ENCODE results near the gene DDX21.
"Not testable (repeated sequence)": the region's sequence is repeated elsewhere in the genome, so short reads cannot be mapped to it uniquely, and the experiment has no call there.

Gene DDX21

GRCh38 chr10:68955832-68956532, at the start of gene DDX21:
Gene DDX21, plus strand, starts transcription at chr10:68956170. Its CDS starts 56 bp downstream, at chr10:68956226.
- peak; percentile 88 for DNase-seq (ENCODE audit: low spot score)
- Mint-ChIP-seq H3K9me3 (no peaks in the 10 kb centered on the region), H3K27me3 (ENCODE audit: low read depth) (no peaks in the 10 kb centered on the region), H3K4me1 (ENCODE audit: low read depth) (peaks cover 21% of the 10 kb centered on the region), H3K27ac (peak within 1 kb of the TSS; percentile 99), H3K4me3 (peak within 1 kb of the TSS; percentile 96), H3K36me3 (ENCODE audit: low read depth) (peaks cover 35% of the 10 kb centered on the region)

- Mint-ChIP-seq H3K4me3 (no peak overlapping the region), H3K4me1 (ENCODE audit: low read depth) (peaks cover 5% of the 10 kb centered on the region), H3K27ac (no peak overlapping the region), H3K9me3 (no peaks in the 10 kb centered on the region), H3K27me3 (ENCODE audit: low read depth) (no peaks in the 10 kb centered on the region), H3K36me3 (ENCODE audit: low read depth) (peaks cover 32% of the 10 kb centered on the region)
- DNase-seq (ENCODE audit: low spot score): no peak
Observed at GRCh38 chr10:68924593-68924992, 31.4 kb upstream of the DDX21 start.

GRCh38 chr10:68925489-68925888, 30.5 kb upstream of the DDX21 start:
- peaks cover 33% of the 10 kb centered on the region for H3K36me3 Mint-ChIP-seq (ENCODE audit: low read depth)
- no peaks in the 10 kb centered on the region for H3K9me3 Mint-ChIP-seq
- H3K27me3 Mint-ChIP-seq (ENCODE audit: low read depth): no peaks in the 10 kb centered on the region
- H3K4me3 Mint-ChIP-seq: no peak overlapping the region
- no peak overlapping the region for H3K27ac Mint-ChIP-seq
- no peak for DNase-seq (ENCODE audit: low spot score)
- peaks cover 5% of the 10 kb centered on the region for H3K4me1 Mint-ChIP-seq (ENCODE audit: low read depth)

DNA sequence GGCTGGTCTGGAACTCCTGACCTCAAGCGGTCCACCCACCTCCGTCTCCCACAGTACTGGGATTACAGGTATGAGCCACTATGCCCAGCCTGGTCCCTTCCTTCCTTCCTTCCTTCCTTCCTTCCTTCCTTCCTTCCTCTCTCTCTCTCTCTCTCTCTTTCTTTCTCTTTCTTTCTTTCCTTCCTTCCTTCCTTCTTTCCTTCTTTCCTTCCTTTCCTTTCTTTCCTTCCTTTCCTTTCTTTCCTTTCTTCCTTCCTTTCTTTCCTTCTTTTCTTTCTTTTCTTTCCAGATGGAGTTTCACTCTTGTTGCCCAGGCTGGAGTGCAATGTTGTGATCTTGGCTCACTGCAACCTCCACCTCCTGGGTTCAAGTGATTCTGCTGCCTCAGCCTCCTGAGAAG, 26.8 kb upstream of the DDX21 start:
- H3K9me3 Mint-ChIP-seq; DNase-seq (ENCODE audit: low spot score); H3K27ac Mint-ChIP-seq; H3K4me3 Mint-ChIP-seq; H3K27me3 Mint-ChIP-seq (ENCODE audit: low read depth); H3K4me1 Mint-ChIP-seq (ENCODE audit: low read depth): not testable (repeated sequence)
- H3K36me3 Mint-ChIP-seq (ENCODE audit: low read depth): peaks cover 36% of the 10 kb centered on the region

DNA sequence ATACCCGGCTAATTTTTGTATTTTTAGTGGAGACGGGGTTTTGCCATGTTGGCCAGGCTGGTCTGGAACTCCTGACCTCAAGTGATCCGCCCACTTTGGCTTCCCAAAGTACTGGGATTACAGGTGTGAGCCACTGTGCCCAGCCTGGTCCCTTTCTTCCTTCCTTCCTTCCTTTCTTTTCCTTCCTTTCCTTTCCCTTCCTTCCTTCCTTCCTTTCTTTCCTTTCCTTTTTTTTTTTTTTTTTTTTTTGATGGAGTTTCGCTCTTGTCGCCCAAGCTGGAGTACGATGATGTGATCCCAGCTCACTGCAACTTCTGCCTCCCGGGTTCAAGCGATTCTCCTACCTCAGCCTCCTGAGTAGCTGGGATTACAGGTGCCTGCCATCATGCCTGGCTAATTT, 26.1 kb upstream of the DDX21 start:
- not testable (repeated sequence) for H3K27me3 Mint-ChIP-seq (ENCODE audit: low read depth); H3K9me3 Mint-ChIP-seq; DNase-seq (ENCODE audit: low spot score); H3K4me1 Mint-ChIP-seq (ENCODE audit: low read depth); H3K27ac Mint-ChIP-seq; H3K4me3 Mint-ChIP-seq
- H3K36me3 Mint-ChIP-seq (ENCODE audit: low read depth): peaks cover 34% of the 10 kb centered on the region

DNA sequence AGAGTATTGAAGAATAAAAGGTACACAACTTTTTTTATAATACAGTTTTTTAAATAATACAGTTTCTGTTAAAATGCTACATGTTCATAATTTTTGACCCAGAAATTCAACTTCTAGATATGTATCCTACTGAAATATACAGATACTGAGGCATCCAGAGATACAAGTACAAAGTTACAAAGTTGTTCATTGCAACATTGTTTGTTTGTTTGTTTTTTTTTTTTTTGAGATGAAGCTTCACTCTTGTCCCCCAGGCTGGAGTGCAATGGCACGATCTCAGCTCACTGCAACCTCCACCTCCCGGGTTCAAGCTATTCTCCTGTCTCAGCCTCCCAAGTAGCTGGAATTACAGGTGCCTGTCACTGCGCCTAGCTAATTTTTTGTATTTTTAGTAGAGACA, 23.1 kb upstream of the DDX21 start:
- peaks cover 14% of the 10 kb centered on the region for H3K4me1 Mint-ChIP-seq (ENCODE audit: low read depth)
- not testable (repeated sequence) for H3K27ac Mint-ChIP-seq; H3K4me3 Mint-ChIP-seq; H3K27me3 Mint-ChIP-seq (ENCODE audit: low read depth); DNase-seq (ENCODE audit: low spot score); H3K9me3 Mint-ChIP-seq
- peaks cover 44% of the 10 kb centered on the region for H3K36me3 Mint-ChIP-seq (ENCODE audit: low read depth)

DNA sequence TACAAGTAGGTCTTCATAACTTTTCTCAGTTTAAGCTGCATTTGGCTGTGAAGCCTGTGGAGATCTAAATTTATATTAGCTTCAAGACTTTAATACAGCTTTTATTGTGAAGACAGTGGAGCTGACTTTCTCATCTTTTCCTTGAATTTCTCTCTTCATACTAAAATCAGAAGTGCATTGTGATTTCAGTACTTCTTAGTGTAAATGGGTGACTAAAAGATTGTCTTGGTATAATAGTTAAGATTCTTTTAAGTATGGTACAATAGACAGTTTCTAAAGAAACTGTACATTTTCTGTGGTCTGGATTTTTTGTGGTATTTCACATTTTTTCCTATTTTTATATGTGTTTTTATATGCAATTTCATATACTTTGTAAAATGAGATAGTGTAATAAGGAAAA, 21.0 kb upstream of the DDX21 start:
- Mint-ChIP-seq H3K27me3 (ENCODE audit: low read depth) (no peaks in the 10 kb centered on the region), H3K27ac (no peak overlapping the region), H3K4me1 (ENCODE audit: low read depth) (peaks cover 14% of the 10 kb centered on the region), H3K4me3 (no peak overlapping the region), H3K36me3 (ENCODE audit: low read depth) (peaks cover 44% of the 10 kb centered on the region), H3K9me3 (no peaks in the 10 kb centered on the region)
- no peak for DNase-seq (ENCODE audit: low spot score)

- Mint-ChIP-seq H3K27me3 (ENCODE audit: low read depth) (no peaks in the 10 kb centered on the region), H3K4me1 (ENCODE audit: low read depth) (peaks cover 12% of the 10 kb centered on the region), H3K4me3 (no peak overlapping the region), H3K27ac (no peak overlapping the region), H3K36me3 (ENCODE audit: low read depth) (peaks cover 34% of the 10 kb centered on the region), H3K9me3 (no peaks in the 10 kb centered on the region)
- DNase-seq (ENCODE audit: low spot score): no peak
Observed at GRCh38 chr10:68938117-68938516, 17.9 kb upstream of the DDX21 start.

DNA sequence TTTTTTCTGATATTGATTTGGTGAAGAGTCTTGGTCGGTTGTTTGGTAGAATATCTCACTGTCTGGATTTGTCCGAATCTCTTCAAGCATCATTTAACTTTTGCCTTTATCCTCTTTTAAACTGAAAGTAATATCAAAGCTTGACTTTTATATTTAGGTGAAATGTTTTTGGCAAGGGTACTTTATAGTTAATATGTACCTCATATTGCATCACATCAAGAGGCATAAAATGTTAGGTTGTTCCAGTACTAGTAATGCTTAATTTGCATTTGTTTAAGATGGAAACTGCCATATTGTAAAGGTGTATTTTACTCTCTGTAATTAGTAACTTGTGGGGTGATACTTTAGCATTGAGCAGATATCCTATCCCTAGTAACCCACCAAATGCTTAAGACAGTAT, 17.1 kb upstream of the DDX21 start:
- Mint-ChIP-seq H3K27me3 (ENCODE audit: low read depth) (no peaks in the 10 kb centered on the region), H3K27ac (no peak overlapping the region), H3K36me3 (ENCODE audit: low read depth) (peaks cover 34% of the 10 kb centered on the region), H3K4me1 (ENCODE audit: low read depth) (peaks cover 12% of the 10 kb centered on the region), H3K9me3 (no peaks in the 10 kb centered on the region), H3K4me3 (no peak overlapping the region)
- DNase-seq (ENCODE audit: low spot score): no peak

GRCh38 chr10:68940917-68941316, 15.1 kb upstream of the DDX21 start:
- H3K27me3 Mint-ChIP-seq (ENCODE audit: low read depth); H3K4me1 Mint-ChIP-seq (ENCODE audit: low read depth); H3K9me3 Mint-ChIP-seq; DNase-seq (ENCODE audit: low spot score); H3K27ac Mint-ChIP-seq; H3K4me3 Mint-ChIP-seq: not testable (repeated sequence)
- H3K36me3 Mint-ChIP-seq (ENCODE audit: low read depth): peaks cover 32% of the 10 kb centered on the region

DNA sequence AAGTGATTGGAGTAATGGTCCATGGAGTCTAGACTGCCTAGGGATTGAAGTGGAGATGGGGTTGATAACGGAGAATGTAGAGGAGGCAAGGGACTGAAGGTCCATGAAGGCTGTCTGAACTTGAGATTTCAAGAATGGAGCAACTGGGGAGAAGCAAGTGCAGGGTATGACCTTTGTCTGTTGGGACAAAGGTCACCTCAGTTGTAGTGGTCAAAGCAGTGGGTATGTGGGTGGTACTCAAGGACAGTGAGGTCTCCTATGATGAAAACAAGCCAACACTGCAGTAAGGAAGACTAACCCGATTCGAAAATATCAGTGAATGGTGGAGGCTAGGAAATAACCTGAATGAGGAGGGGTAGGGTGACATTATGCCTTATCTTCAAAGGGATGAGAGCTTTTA, 5.4 kb upstream of the DDX21 start:
- Mint-ChIP-seq H3K4me3 (no peak overlapping the region), H3K27me3 (ENCODE audit: low read depth) (no peaks in the 10 kb centered on the region), H3K9me3 (no peaks in the 10 kb centered on the region), H3K27ac (no peak overlapping the region), H3K4me1 (ENCODE audit: low read depth) (no peaks in the 10 kb centered on the region), H3K36me3 (ENCODE audit: low read depth) (peaks cover 25% of the 10 kb centered on the region)
- no peak for DNase-seq (ENCODE audit: low spot score)

GRCh38 chr10:68954904-68955303, 1.1 kb upstream of the DDX21 start:
- Mint-ChIP-seq H3K4me3 (peak overlapping the region; percentile 65), H3K9me3 (no peaks in the 10 kb centered on the region), H3K27ac (peak overlapping the region; percentile 72), H3K4me1 (ENCODE audit: low read depth) (peaks cover 18% of the 10 kb centered on the region), H3K27me3 (ENCODE audit: low read depth) (no peaks in the 10 kb centered on the region), H3K36me3 (ENCODE audit: low read depth) (peaks cover 29% of the 10 kb centered on the region)
- no peak for DNase-seq (ENCODE audit: low spot score)

DNA sequence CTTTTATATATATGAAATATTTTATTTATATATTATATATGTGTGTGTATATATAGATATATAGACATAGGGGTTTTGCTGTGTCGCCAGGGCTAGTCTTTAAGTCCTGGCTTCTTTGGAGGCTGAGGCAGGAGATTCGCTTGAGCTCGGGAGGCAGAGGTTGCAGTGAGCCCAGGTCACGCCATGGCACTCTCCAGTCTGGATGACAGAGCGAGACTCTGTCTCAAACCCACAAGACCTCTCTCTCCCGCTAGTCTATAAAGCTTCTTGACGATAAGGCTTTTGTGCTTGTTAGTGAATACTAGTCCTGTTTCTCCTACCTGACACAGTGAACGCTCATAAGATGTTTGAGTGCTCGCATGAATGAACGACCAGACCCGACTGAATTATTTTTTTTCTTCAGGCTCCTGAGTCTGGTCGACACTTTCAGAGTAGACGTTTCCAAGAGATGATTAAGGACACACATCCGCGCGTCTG, 577 bp upstream of the DDX21 start:
- Mint-ChIP-seq H3K4me3 (peak overlapping the region; percentile 96), H3K4me1 (ENCODE audit: low read depth) (peaks cover 21% of the 10 kb centered on the region), H3K9me3 (no peaks in the 10 kb centered on the region), H3K27ac (peak overlapping the region; percentile 99), H3K27me3 (ENCODE audit: low read depth) (no peaks in the 10 kb centered on the region), H3K36me3 (ENCODE audit: low read depth) (peaks cover 31% of the 10 kb centered on the region)
- DNase-seq (ENCODE audit: low spot score): no peak

GRCh38 chr10:68957284-68957615, 1.3 kb downstream of the DDX21 start:
- Mint-ChIP-seq H3K4me1 (ENCODE audit: low read depth) (peaks cover 27% of the 10 kb centered on the region), H3K36me3 (ENCODE audit: low read depth) (peaks cover 44% of the 10 kb centered on the region)

DNA sequence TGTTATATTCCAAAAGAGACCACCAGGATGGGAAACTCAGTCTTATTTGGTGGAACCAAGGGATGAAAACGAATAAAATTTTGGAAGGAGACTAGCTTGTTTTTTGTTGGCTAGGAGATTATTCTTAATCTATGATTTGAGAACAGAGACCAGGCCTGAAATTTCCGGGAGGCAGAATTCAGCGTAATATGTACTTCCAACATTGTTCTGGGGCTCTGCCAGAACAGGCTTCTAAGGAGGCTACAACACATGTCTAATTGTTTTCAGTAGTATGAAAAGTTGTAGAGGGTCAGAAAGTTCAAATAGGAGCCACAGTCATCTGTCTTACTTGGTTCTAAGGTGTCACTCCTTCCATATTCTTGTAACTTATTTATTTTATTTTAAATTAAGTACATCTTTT, 1.7 kb downstream of the DDX21 start:
- Mint-ChIP-seq H3K27me3 (ENCODE audit: low read depth) (no peaks in the 10 kb centered on the region), H3K4me3 (peak overlapping the region; percentile 96), H3K27ac (peak overlapping the region; percentile 99), H3K9me3 (no peaks in the 10 kb centered on the region), H3K36me3 (ENCODE audit: low read depth) (peaks cover 46% of the 10 kb centered on the region), H3K4me1 (ENCODE audit: low read depth) (peaks cover 27% of the 10 kb centered on the region)
- DNase-seq (ENCODE audit: low spot score): no peak

More at GRCh38 chr10:68957284-68957615, 1.3 kb downstream of the DDX21 start:
- H3K4me3 Mint-ChIP-seq: peak overlapping the region; percentile 96
- no peaks in the 10 kb centered on the region for H3K9me3 Mint-ChIP-seq
- peak overlapping the region; percentile 99 for H3K27ac Mint-ChIP-seq
- no peaks in the 10 kb centered on the region for H3K27me3 Mint-ChIP-seq (ENCODE audit: low read depth)
- DNase-seq (ENCODE audit: low spot score): no peak

Data from T-helper 2 cell treated with Interferon-gamma antibody and Interleukin-4, amounts not matched to agents 5 μg/mL and 100 μg/mL, for 36 hours (primary cell).